WTC11 (cell line): ENCODE data around the gene CIRBP.

Experiments used
- ESRRA ChIP-seq: sonication (generic); formaldehyde crosslinking; IDR thresholded peaks from 2 replicates; pipeline ENCODE4 v1.8.1; 2022; ENCODE audit warnings: mild to moderate bottlenecking, missing genetic modification reagents, borderline replicate concordance
- NFYB ChIP-seq: sonication (generic); formaldehyde crosslinking; conservative IDR thresholded peaks from 2 replicates; pipeline ENCODE4 v1.8.0; 2022; ENCODE audit warnings: low read depth, missing genetic modification reagents
- NR1H2 ChIP-seq: sonication (generic); formaldehyde crosslinking; IDR thresholded peaks from 2 replicates; pipeline ENCODE4 v1.9.0; 2021; ENCODE audit warnings: mild to moderate bottlenecking, moderate library complexity, missing genetic modification reagents
- NR3C1 ChIP-seq: sonication (generic); formaldehyde crosslinking; conservative IDR thresholded peaks from 2 replicates; pipeline ENCODE4 v1.8.1; 2023; ENCODE audit warnings: low read depth, mild to moderate bottlenecking, missing genetic modification reagents
- TF ChIP-seq, protein P1 (sequence below): sonication (generic); formaldehyde crosslinking; IDR thresholded peaks from 2 replicates; pipeline ENCODE4 v1.8.1; 2022; ENCODE audit warnings: mild to moderate bottlenecking, missing genetic modification reagents, moderate library complexity, borderline replicate concordance
- TF ChIP-seq, protein P2 (sequence below): sonication (generic); formaldehyde crosslinking; IDR thresholded peaks from 2 replicates; pipeline ENCODE4 v1.8.0; 2023; ENCODE audit warnings: missing genetic modification reagents
- TF ChIP-seq, protein P3 (sequence below): sonication (generic); formaldehyde crosslinking; IDR thresholded peaks from 2 replicates; pipeline ENCODE4 v1.8.0; 2023; ENCODE audit warnings: mild to moderate bottlenecking, missing genetic modification reagents
- TF ChIP-seq, protein P4 (sequence below): fragments of 200-600 bp; IDR thresholded peaks from 2 replicates; pipeline ENCODE4 v1.8.0; 2022; ENCODE audit warnings: antibody characterized with exemption
- TF ChIP-seq, protein P5 (sequence below): sonication (generic); formaldehyde crosslinking; IDR thresholded peaks from 2 replicates; pipeline ENCODE4 v1.8.1; 2022; ENCODE audit warnings: missing genetic modification reagents, borderline replicate concordance
- TF ChIP-seq, protein P6 (sequence below): sonication (generic); formaldehyde crosslinking; IDR thresholded peaks from 2 replicates; pipeline ENCODE4 v1.8.0; 2022; ENCODE audit warnings: mild to moderate bottlenecking, missing genetic modification reagents
- TF ChIP-seq, protein P7 (sequence below): sonication (generic); formaldehyde crosslinking; IDR thresholded peaks from 2 replicates; pipeline ENCODE4 v1.8.1; 2023; ENCODE audit warnings: mild to moderate bottlenecking, missing genetic modification reagents, moderate library complexity

DNA sequence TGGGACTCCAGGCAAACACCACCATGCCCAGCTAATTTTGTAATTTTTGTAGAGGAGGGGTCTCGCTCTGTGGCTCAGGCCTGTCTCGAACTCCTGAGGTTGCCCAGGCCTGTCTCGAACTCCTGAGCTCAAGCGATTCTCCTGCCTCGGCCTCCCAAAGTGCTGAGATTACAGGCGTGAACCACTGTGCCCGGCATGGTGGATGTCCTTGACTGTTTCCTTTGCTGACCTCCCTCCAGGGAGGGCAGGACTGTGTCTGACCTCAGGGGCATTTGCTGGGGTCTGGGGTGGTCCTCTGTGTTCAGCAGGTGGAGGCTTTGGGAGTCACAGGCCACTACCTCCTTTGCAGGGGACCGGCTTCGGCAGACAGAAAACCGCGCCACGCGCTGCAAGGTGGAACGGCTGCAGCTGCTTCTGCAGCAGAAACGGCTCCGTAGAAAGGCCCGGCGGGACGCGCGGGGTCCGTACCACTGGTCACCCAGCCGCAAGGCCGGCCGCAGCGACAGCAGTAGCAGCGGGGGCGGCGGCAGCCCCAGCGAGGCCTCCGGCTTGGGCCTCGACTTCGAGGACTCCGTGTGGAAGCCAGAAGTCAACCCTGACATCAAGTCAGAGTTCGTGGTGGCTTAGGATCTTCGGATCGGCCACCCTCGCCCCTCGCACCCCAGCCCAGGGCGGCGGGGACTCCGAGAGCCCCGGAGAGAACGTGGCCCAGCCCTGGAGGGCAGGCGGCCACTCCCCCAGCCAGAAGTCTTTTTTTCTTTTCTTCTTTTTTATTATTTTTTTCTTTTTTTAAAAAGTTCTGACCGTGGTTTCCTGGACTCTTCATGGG, 12.3 kb upstream of the CIRBP start:
- TF ChIP-seq, protein P1, sequence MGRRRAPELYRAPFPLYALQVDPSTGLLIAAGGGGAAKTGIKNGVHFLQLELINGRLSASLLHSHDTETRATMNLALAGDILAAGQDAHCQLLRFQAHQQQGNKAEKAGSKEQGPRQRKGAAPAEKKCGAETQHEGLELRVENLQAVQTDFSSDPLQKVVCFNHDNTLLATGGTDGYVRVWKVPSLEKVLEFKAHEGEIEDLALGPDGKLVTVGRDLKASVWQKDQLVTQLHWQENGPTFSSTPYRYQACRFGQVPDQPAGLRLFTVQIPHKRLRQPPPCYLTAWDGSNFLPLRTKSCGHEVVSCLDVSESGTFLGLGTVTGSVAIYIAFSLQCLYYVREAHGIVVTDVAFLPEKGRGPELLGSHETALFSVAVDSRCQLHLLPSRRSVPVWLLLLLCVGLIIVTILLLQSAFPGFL (CRISPR knock-in tag) = no peak
- TF ChIP-seq, protein P2, sequence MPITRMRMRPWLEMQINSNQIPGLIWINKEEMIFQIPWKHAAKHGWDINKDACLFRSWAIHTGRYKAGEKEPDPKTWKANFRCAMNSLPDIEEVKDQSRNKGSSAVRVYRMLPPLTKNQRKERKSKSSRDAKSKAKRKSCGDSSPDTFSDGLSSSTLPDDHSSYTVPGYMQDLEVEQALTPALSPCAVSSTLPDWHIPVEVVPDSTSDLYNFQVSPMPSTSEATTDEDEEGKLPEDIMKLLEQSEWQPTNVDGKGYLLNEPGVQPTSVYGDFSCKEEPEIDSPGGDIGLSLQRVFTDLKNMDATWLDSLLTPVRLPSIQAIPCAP = no peak
- TF ChIP-seq, protein P3, sequence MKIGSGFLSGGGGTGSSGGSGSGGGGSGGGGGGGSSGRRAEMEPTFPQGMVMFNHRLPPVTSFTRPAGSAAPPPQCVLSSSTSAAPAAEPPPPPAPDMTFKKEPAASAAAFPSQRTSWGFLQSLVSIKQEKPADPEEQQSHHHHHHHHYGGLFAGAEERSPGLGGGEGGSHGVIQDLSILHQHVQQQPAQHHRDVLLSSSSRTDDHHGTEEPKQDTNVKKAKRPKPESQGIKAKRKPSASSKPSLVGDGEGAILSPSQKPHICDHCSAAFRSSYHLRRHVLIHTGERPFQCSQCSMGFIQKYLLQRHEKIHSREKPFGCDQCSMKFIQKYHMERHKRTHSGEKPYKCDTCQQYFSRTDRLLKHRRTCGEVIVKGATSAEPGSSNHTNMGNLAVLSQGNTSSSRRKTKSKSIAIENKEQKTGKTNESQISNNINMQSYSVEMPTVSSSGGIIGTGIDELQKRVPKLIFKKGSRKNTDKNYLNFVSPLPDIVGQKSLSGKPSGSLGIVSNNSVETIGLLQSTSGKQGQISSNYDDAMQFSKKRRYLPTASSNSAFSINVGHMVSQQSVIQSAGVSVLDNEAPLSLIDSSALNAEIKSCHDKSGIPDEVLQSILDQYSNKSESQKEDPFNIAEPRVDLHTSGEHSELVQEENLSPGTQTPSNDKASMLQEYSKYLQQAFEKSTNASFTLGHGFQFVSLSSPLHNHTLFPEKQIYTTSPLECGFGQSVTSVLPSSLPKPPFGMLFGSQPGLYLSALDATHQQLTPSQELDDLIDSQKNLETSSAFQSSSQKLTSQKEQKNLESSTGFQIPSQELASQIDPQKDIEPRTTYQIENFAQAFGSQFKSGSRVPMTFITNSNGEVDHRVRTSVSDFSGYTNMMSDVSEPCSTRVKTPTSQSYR (CRISPR knock-in tag) = no peak
- TF ChIP-seq, protein P4, sequence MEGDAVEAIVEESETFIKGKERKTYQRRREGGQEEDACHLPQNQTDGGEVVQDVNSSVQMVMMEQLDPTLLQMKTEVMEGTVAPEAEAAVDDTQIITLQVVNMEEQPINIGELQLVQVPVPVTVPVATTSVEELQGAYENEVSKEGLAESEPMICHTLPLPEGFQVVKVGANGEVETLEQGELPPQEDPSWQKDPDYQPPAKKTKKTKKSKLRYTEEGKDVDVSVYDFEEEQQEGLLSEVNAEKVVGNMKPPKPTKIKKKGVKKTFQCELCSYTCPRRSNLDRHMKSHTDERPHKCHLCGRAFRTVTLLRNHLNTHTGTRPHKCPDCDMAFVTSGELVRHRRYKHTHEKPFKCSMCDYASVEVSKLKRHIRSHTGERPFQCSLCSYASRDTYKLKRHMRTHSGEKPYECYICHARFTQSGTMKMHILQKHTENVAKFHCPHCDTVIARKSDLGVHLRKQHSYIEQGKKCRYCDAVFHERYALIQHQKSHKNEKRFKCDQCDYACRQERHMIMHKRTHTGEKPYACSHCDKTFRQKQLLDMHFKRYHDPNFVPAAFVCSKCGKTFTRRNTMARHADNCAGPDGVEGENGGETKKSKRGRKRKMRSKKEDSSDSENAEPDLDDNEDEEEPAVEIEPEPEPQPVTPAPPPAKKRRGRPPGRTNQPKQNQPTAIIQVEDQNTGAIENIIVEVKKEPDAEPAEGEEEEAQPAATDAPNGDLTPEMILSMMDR = no peak
- TF ChIP-seq ESRRA (CRISPR knock-in tag) (no peak), NFYB (CRISPR knock-in tag) (no peak), NR1H2 (CRISPR knock-in tag) (no peak), NR3C1 (no peak)
- TF ChIP-seq, protein P5, sequence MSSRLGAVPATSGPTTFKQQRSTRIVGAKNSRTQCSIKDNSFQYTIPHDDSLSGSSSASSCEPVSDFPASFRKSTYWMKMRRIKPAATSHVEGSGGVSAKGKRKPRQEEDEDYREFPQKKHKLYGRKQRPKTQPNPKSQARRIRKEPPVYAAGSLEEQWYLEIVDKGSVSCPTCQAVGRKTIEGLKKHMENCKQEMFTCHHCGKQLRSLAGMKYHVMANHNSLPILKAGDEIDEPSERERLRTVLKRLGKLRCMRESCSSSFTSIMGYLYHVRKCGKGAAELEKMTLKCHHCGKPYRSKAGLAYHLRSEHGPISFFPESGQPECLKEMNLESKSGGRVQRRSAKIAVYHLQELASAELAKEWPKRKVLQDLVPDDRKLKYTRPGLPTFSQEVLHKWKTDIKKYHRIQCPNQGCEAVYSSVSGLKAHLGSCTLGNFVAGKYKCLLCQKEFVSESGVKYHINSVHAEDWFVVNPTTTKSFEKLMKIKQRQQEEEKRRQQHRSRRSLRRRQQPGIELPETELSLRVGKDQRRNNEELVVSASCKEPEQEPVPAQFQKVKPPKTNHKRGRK (CRISPR knock-in tag) = no peak
- TF ChIP-seq, protein P6, sequence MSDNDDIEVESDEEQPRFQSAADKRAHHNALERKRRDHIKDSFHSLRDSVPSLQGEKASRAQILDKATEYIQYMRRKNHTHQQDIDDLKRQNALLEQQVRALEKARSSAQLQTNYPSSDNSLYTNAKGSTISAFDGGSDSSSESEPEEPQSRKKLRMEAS (CRISPR knock-in tag) = no peak
- TF ChIP-seq, protein P7, sequence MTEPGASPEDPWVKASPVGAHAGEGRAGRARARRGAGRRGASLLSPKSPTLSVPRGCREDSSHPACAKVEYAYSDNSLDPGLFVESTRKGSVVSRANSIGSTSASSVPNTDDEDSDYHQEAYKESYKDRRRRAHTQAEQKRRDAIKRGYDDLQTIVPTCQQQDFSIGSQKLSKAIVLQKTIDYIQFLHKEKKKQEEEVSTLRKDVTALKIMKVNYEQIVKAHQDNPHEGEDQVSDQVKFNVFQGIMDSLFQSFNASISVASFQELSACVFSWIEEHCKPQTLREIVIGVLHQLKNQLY (CRISPR knock-in tag) = no peak
